ENCODE results near the gene ZNF846. TPM values are rescaled to one million over a fixed set of nuclear protein-coding genes. Genes with fewer than 3 reads are reported as not detected.

The ZNF846 gene
- total and polyA plus RNA-seq, 2 experiments from 2014 or later: 6.0 to 14.8 TPM

DNA sequence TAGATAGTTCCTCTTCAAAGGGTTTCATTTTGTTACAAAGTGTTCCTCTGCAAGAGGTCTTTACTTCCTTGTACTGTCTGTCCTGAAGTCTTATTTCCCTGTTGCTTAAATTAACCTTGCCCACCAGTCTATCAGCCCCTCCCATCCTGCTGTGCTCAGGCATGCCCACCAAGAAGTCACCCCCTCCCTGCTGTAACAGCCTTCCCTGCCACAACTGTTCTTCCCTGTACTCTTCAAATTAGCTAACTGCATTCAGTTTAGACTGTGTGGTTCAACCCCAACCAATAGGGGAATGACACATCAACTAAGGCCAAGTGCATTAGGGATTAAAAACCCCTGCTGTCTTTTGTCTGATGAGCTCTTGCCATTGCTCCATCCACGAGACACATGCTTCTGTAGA lies 59.2 kb downstream of the ZNF846 start (continued):
- TF ChIP-seq, protein P1, sequence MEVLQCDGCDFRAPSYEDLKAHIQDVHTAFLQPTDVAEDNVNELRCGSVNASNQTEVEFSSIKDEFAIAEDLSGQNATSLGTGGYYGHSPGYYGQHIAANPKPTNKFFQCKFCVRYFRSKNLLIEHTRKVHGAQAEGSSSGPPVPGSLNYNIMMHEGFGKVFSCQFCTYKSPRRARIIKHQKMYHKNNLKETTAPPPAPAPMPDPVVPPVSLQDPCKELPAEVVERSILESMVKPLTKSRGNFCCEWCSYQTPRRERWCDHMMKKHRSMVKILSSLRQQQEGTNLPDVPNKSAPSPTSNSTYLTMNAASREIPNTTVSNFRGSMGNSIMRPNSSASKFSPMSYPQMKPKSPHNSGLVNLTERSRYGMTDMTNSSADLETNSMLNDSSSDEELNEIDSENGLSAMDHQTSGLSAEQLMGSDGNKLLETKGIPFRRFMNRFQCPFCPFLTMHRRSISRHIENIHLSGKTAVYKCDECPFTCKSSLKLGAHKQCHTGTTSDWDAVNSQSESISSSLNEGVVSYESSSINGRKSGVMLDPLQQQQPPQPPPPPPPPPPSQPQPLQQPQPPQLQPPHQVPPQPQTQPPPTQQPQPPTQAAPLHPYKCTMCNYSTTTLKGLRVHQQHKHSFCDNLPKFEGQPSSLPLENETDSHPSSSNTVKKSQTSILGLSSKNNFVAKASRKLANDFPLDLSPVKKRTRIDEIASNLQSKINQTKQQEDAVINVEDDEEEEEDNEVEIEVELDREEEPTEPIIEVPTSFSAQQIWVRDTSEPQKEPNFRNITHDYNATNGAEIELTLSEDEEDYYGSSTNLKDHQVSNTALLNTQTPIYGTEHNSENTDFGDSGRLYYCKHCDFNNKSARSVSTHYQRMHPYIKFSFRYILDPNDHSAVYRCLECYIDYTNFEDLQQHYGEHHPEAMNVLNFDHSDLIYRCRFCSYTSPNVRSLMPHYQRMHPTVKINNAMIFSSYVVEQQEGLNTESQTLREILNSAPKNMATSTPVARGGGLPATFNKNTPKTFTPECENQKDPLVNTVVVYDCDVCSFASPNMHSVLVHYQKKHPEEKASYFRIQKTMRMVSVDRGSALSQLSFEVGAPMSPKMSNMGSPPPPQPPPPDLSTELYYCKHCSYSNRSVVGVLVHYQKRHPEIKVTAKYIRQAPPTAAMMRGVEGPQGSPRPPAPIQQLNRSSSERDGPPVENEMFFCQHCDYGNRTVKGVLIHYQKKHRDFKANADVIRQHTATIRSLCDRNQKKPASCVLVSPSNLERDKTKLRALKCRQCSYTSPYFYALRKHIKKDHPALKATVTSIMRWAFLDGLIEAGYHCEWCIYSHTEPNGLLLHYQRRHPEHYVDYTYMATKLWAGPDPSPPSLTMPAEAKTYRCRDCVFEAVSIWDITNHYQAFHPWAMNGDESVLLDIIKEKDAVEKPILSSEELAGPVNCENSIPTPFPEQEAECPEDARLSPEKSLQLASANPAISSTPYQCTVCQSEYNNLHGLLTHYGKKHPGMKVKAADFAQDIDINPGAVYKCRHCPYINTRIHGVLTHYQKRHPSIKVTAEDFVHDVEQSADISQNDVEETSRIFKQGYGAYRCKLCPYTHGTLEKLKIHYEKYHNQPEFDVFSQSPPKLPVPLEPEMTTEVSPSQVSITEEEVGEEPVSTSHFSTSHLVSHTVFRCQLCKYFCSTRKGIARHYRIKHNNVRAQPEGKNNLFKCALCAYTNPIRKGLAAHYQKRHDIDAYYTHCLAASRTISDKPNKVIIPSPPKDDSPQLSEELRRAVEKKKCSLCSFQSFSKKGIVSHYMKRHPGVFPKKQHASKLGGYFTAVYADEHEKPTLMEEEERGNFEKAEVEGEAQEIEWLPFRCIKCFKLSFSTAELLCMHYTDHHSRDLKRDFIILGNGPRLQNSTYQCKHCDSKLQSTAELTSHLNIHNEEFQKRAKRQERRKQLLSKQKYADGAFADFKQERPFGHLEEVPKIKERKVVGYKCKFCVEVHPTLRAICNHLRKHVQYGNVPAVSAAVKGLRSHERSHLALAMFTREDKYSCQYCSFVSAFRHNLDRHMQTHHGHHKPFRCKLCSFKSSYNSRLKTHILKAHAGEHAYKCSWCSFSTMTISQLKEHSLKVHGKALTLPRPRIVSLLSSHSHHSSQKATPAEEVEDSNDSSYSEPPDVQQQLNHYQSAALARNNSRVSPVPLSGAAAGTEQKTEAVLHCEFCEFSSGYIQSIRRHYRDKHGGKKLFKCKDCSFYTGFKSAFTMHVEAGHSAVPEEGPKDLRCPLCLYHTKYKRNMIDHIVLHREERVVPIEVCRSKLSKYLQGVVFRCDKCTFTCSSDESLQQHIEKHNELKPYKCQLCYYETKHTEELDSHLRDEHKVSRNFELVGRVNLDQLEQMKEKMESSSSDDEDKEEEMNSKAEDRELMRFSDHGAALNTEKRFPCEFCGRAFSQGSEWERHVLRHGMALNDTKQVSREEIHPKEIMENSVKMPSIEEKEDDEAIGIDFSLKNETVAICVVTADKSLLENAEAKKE (CRISPR knock-in tag; IDR thresholded peaks at IDR 0.05): no peak

DNA sequence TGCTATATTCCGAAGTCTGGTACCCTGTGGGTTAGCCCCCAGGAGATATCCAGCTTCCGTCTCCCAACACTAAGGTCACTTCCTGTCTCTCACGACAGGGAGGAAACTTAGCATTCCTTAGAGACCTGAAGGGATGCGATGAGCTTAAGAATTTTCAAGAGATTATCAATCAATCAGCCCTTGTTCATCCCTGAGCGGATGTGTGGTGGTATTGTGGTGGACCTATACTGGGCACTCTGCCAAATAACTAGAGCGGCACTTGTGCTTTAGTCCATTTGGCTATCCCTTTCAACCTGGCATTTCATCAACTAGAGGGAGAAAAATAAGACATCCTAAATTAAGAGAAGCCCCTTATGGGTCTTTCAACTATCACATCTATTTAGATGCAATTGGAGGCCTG lies 62.7 kb downstream of the ZNF846 start:
- H3K27me3 ChIP-seq (ENCODE audit: insufficient read depth): no peaks in the 10 kb centered on the region
- H3K4me1 ChIP-seq (ENCODE audit: insufficient read depth): no peaks in the 10 kb centered on the region
- no peaks in the 10 kb centered on the region for H3K79me2 ChIP-seq (replicated peaks; ENCODE audit: insufficient read depth)
- no peak overlapping the region for H3K4me2 ChIP-seq
- peaks cover 44% of the 10 kb centered on the region for H3K9me3 Mint-ChIP-seq
- no peak for DNase-seq (ENCODE audit: low spot score)
- no peaks in the 10 kb centered on the region for H4K20me1 ChIP-seq (replicated peaks; ENCODE audit: insufficient read depth)
- peaks cover 5% of the 10 kb centered on the region for H3K27me3 Mint-ChIP-seq (ENCODE audit: insufficient read depth, low read depth, poor library complexity)
- H3K27ac Mint-ChIP-seq: no peak overlapping the region
- TF ChIP-seq ZNF114 (CRISPR knock-in tag; IDR thresholded peaks at IDR 0.05): no peak
- peaks cover 6% of the 10 kb centered on the region; the same call in 1 of the 2 replicates for H3K9me2 ChIP-seq (ENCODE audit: insufficient read depth)
- no peak for ATAC-seq
- no peak overlapping the region for H3K27ac ChIP-seq (ENCODE audit: low read depth)
- H3K36me3 ChIP-seq (ENCODE audit: insufficient read depth): no peaks in the 10 kb centered on the region
- no peaks in the 10 kb centered on the region for H3F3A ChIP-seq (replicated peaks; ENCODE audit: low read depth)
- H3K4me1 Mint-ChIP-seq: peaks cover 10% of the 10 kb centered on the region
- peak overlapping the region; percentile 80; the same call in 1 of the 2 replicates for H2AFZ ChIP-seq
- no peak overlapping the region for H3K4me3 Mint-ChIP-seq
- no peak overlapping the region for H3K4me3 ChIP-seq
- H3K36me3 Mint-ChIP-seq (ENCODE audit: low read depth): peaks cover 20% of the 10 kb centered on the region

DNA sequence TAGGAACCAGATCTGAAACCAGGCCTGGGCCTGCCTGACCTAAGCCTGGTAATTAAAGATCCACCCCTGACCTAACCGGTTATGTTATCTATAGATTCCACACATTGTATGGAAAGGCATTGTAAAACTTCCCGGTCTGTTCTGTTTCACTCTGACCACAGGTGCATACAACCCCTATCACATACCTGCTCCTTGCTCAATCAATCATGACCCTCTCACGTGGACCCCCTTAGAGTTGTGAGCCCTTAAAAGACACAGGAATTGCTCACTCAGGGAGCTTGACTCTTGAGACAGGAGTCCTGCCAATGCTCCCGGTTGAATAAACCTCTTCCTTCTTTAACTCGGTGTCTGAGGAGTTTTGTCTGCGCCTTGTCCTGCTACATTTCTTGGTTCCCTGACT lies 66.4 kb downstream of the ZNF846 start:
- Mint-ChIP-seq H3K9me3 (peaks cover 41% of the 10 kb centered on the region), H3K27me3 (ENCODE audit: insufficient read depth, low read depth, poor library complexity) (peaks cover 12% of the 10 kb centered on the region), H3K36me3 (ENCODE audit: low read depth) (peaks cover 14% of the 10 kb centered on the region), H3K4me3 (no peak overlapping the region), H3K4me1 (peaks cover 25% of the 10 kb centered on the region), H3K27ac (no peak overlapping the region)
- H3K9me2 ChIP-seq (ENCODE audit: insufficient read depth): peaks cover 6% of the 10 kb centered on the region; the same call in 1 of the 2 replicates
- no peak overlapping the region for H3K4me3 ChIP-seq
- H3K27me3 ChIP-seq (ENCODE audit: insufficient read depth): no peaks in the 10 kb centered on the region
- ATAC-seq: no peak
- TF ChIP-seq POLR2AphosphoS5 (IDR thresholded peaks at IDR 0.05; ENCODE audit: low read depth) (no peak), EZH2 (IDR thresholded peaks at IDR 0.05; ENCODE audit: low read depth, unreplicated experiment) (no peak), STAT1 (IDR thresholded peaks at IDR 0.05; ENCODE audit: unreplicated experiment) (no peak), JUNB (IDR thresholded peaks at IDR 0.05; ENCODE audit: unreplicated experiment) (no peak)
- TF ChIP-seq, protein P2, sequence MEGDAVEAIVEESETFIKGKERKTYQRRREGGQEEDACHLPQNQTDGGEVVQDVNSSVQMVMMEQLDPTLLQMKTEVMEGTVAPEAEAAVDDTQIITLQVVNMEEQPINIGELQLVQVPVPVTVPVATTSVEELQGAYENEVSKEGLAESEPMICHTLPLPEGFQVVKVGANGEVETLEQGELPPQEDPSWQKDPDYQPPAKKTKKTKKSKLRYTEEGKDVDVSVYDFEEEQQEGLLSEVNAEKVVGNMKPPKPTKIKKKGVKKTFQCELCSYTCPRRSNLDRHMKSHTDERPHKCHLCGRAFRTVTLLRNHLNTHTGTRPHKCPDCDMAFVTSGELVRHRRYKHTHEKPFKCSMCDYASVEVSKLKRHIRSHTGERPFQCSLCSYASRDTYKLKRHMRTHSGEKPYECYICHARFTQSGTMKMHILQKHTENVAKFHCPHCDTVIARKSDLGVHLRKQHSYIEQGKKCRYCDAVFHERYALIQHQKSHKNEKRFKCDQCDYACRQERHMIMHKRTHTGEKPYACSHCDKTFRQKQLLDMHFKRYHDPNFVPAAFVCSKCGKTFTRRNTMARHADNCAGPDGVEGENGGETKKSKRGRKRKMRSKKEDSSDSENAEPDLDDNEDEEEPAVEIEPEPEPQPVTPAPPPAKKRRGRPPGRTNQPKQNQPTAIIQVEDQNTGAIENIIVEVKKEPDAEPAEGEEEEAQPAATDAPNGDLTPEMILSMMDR (conservative IDR thresholded peaks at IDR 0.05; ENCODE audit: low read depth in 2 of 2): no peak
- TF ChIP-seq, protein P3, sequence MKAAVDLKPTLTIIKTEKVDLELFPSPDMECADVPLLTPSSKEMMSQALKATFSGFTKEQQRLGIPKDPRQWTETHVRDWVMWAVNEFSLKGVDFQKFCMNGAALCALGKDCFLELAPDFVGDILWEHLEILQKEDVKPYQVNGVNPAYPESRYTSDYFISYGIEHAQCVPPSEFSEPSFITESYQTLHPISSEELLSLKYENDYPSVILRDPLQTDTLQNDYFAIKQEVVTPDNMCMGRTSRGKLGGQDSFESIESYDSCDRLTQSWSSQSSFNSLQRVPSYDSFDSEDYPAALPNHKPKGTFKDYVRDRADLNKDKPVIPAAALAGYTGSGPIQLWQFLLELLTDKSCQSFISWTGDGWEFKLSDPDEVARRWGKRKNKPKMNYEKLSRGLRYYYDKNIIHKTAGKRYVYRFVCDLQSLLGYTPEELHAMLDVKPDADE (IDR thresholded peaks at IDR 0.05): no peak
- no peaks in the 10 kb centered on the region for H4K20me1 ChIP-seq (replicated peaks; ENCODE audit: insufficient read depth)
- H3K27ac ChIP-seq (ENCODE audit: low read depth): no peak overlapping the region
- H3K4me1 ChIP-seq (ENCODE audit: insufficient read depth): no peaks in the 10 kb centered on the region
- DNase-seq (ENCODE audit: low spot score): no peak
- no peaks in the 10 kb centered on the region for H3F3A ChIP-seq (replicated peaks; ENCODE audit: low read depth)
- H3K79me2 ChIP-seq (replicated peaks; ENCODE audit: insufficient read depth): no peaks in the 10 kb centered on the region
- H3K36me3 ChIP-seq (ENCODE audit: insufficient read depth): no peaks in the 10 kb centered on the region
- no peak overlapping the region for H2AFZ ChIP-seq
- no peak overlapping the region for H3K4me2 ChIP-seq
